Measurements from ENCODE around the gene NF1. TPM values are rescaled to one million over a fixed set of nuclear protein-coding genes. Genes with fewer than 3 reads are reported as not detected.
"Not testable (repeated sequence)": the region's sequence is repeated elsewhere in the genome, so short reads cannot be mapped to it uniquely, and the experiment has no call there.

The NF1 gene
- total RNA-seq, 2 experiments from 2014 or later, result 15.5 to 18.7 TPM

DNA sequence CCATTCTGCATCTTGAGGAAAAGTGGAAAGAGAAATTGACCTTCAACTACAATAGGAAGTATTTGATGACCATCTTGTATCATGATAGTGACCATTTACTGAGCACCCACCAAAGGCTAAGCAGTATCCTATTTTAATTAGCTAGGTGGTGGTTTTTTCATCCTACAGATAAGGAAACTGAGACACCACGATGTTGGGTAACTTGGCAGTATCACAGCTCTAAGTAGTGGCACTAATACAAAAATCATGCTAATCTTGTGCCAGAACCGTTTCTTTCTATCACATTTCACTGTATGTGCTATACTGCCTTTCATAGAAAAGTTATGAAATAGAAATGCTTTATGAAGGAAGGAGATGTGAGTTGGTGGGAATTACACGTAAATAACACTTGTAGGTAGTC lies 216.7 kb downstream of the NF1 start:
- Histone ChIP-seq H3K4me3 (ENCODE audit: low read length) (peak overlapping the region; percentile 67), H3K9me3 (ENCODE audit: control insufficient read depth in 1 of 2, insufficient read depth in 1 of 2, low read length in 2 of 2) (no peaks in the 10 kb centered on the region), H3K4me1 (ENCODE audit: insufficient read depth, low read length) (peaks cover 22% of the 10 kb centered on the region), H3K27me3 (ENCODE audit: control insufficient read depth in 1 of 2, insufficient read depth in 2 of 2, low read length in 2 of 2) (no peaks in the 10 kb centered on the region), H3K36me3 (ENCODE audit: insufficient read depth, low read length) (peaks cover 9% of the 10 kb centered on the region), H3K27ac (ENCODE audit: low read depth in 1 of 2, low read length in 2 of 2) (peak overlapping the region; percentile 42 to 93)
- intact Hi-C loops (cut with DNase I, micrococcal nuclease), result loop anchor here (1.0 to 10.0 kb wide), 4 partner anchors 10 to 487 kb away; partner anchors contain the start of genes CRLF3 (in 2 of the 2) and EVI2A (in 1 of the 2)
- ChIA-PET CTCF (interaction anchor here (0.9 to 2.9 kb wide), 4 partner anchors 10 to 62 kb away, joined by 3 to 7 read pairs (median 5); partner anchors contain the start of gene EVI2A), POLR2A (interaction anchor here (0.9 to 9.9 kb wide), 5 partner anchors 9 to 176 kb away, joined by 3 to 157 read pairs (median 9); partner anchors contain the start of gene EVI2A)
- Mint-ChIP-seq H3K36me3 (ENCODE audit: low read depth) (peaks cover 47% of the 10 kb centered on the region), H3K4me1 (ENCODE audit: low read depth) (peaks cover 64% of the 10 kb centered on the region), H3K27ac (peak overlapping the region; percentile 97), H3K4me3 (peak overlapping the region; percentile 95), H3K27me3 (no peaks in the 10 kb centered on the region), H3K9me3 (peaks cover 1% of the 10 kb centered on the region)
- no peak for ATAC-seq (ENCODE audit: poor library complexity)
- DNase-seq, result peak in 1 of 14 experiments; percentile 23
- TF ChIP-seq, protein P1, sequence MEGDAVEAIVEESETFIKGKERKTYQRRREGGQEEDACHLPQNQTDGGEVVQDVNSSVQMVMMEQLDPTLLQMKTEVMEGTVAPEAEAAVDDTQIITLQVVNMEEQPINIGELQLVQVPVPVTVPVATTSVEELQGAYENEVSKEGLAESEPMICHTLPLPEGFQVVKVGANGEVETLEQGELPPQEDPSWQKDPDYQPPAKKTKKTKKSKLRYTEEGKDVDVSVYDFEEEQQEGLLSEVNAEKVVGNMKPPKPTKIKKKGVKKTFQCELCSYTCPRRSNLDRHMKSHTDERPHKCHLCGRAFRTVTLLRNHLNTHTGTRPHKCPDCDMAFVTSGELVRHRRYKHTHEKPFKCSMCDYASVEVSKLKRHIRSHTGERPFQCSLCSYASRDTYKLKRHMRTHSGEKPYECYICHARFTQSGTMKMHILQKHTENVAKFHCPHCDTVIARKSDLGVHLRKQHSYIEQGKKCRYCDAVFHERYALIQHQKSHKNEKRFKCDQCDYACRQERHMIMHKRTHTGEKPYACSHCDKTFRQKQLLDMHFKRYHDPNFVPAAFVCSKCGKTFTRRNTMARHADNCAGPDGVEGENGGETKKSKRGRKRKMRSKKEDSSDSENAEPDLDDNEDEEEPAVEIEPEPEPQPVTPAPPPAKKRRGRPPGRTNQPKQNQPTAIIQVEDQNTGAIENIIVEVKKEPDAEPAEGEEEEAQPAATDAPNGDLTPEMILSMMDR (IDR thresholded peaks at IDR 0.05), result no peak

- peak; percentile 16 for ATAC-seq (ENCODE audit: poor library complexity)
- ChIA-PET CTCF (interaction anchor here (0.9 to 2.9 kb wide), 3 partner anchors 9 to 61 kb away, joined by 4 to 7 read pairs (median 6); partner anchors contain the start of gene EVI2A), POLR2A (interaction anchor here (0.7 to 9.9 kb wide), 3 partner anchors 10 to 57 kb away, joined by 3 to 157 read pairs (median 3); partner anchors contain the start of gene EVI2A)
- Histone ChIP-seq H3K4me3 (ENCODE audit: low read length) (peak overlapping the region; percentile 67), H3K27ac (ENCODE audit: low read depth in 1 of 2, low read length in 2 of 2) (peak overlapping the region; percentile 42 to 93), H3K4me1 (ENCODE audit: insufficient read depth, low read length) (peaks cover 15% of the 10 kb centered on the region)
- Mint-ChIP-seq H3K36me3 (ENCODE audit: low read depth) (peaks cover 44% of the 10 kb centered on the region), H3K27ac (peak overlapping the region; percentile 97), H3K4me1 (ENCODE audit: low read depth) (peaks cover 65% of the 10 kb centered on the region), H3K4me3 (peak overlapping the region; percentile 95)
- not testable (repeated sequence) for H3K36me3 ChIP-seq (ENCODE audit: insufficient read depth, low read length); H3K9me3 Mint-ChIP-seq; H3K27me3 ChIP-seq (ENCODE audit: control insufficient read depth in 1 of 2, insufficient read depth in 2 of 2, low read length in 2 of 2); H3K9me3 ChIP-seq (ENCODE audit: control insufficient read depth in 1 of 2, insufficient read depth in 1 of 2, low read length in 2 of 2); H3K27me3 Mint-ChIP-seq
- TF ChIP-seq, protein P1 (IDR thresholded peaks at IDR 0.05), result peak; percentile 3
- peak; percentile 15 to 70 (median 46) for DNase-seq
- intact Hi-C loops (cut with DNase I, micrococcal nuclease), result loop anchor here (5.0 to 10.0 kb wide), 2 partner anchors 175 to 487 kb away; partner anchors contain the start of gene CRLF3 (in 2 of the 2)
Observed at GRCh38 chr17:31312223-31312622, 217.4 kb downstream of the NF1 start.

- DNase-seq (peak in 4 of 14 experiments; percentile 40 to 83 (median 74)), ATAC-seq (ENCODE audit: poor library complexity) (peak; percentile 39)
- H3K36me3 Mint-ChIP-seq (ENCODE audit: low read depth), result peaks cover 44% of the 10 kb centered on the region
- Histone ChIP-seq H3K4me3 (ENCODE audit: low read length) (peak within 1 kb of the TSS; percentile 67), H3K27me3 (ENCODE audit: control insufficient read depth in 1 of 2, insufficient read depth in 2 of 2, low read length in 2 of 2) (no peaks in the 10 kb centered on the region), H3K27ac (ENCODE audit: low read depth in 1 of 2, low read length in 2 of 2) (peak within 1 kb of the TSS; percentile 47 to 77), H3K36me3 (ENCODE audit: insufficient read depth, low read length) (no peaks in the 10 kb centered on the region), H3K4me1 (ENCODE audit: insufficient read depth, low read length) (peaks cover 5% of the 10 kb centered on the region), H3K9me3 (ENCODE audit: control insufficient read depth in 1 of 2, insufficient read depth in 1 of 2, low read length in 2 of 2) (no peaks in the 10 kb centered on the region)
- H3K4me1 Mint-ChIP-seq (ENCODE audit: low read depth), result peaks cover 60% of the 10 kb centered on the region
- ChIA-PET POLR2A (interaction anchor here (0.8 to 9.9 kb wide), 12 partner anchors 8 to 195 kb away, joined by 3 to 157 read pairs (median 4); partner anchors contain the start of gene EVI2A), CTCF (interaction anchor here (0.8 to 1.4 kb wide), 4 partner anchors 34 to 194 kb away, joined by 3 to 6 read pairs (median 4); no protein-coding TSS in a partner anchor)
- H3K27ac Mint-ChIP-seq, result peak within 1 kb of the TSS; percentile 97
- peak within 1 kb of the TSS; percentile 92 for H3K4me3 Mint-ChIP-seq
- peaks cover 1% of the 10 kb centered on the region for H3K9me3 Mint-ChIP-seq
- no peaks in the 10 kb centered on the region for H3K27me3 Mint-ChIP-seq
- intact Hi-C loops (cut with DNase I, micrococcal nuclease), result loop anchor here (5.0 to 10.0 kb wide), 2 partner anchors 173 to 489 kb away; partner anchors contain the start of gene CRLF3 (in 2 of the 2)
- TF ChIP-seq, protein P1 (IDR thresholded peaks at IDR 0.05), result no peak
Observed at GRCh38 chr17:31313982-31314781, 219.4 kb downstream of the NF1 start, which contains the start of gene EVI2B. EVI2B (minus strand) TSS chr17:31314054; CDS start chr17:31305609, 8,445 bp downstream.

Measured in CD4-positive, alpha-beta T cell (primary cell).